GDM1 (cell line): Measurements from ENCODE around the gene SFRP5.

Source experiments
- DNase-seq: peaks from one replicate; lab custom pipeline; 2025; lab: John Stamatoyannopoulos, UW

The SFRP5 gene

DNA sequence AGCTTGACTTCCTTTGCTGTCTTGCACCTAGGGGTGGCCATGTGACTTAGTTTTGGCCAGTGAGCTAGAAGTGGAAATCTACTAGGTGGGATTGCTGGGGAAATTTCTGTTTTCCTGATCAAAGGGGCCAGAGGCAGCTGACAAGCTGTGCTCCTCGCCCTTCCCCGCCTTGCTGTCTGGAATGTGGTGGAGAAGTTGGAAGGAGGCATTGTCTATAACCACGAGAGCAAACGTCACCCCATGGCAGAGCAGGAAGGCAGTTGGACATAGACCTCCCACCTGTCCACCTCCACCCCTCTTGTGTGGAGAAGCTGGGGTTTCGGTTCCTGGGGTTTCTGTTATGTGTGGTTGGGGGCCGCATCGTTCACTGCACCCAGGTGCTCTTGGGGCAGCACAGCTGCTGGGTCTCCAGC lies 7.3 kb downstream of the SFRP5 start:
- DNase-seq = no peak

DNA sequence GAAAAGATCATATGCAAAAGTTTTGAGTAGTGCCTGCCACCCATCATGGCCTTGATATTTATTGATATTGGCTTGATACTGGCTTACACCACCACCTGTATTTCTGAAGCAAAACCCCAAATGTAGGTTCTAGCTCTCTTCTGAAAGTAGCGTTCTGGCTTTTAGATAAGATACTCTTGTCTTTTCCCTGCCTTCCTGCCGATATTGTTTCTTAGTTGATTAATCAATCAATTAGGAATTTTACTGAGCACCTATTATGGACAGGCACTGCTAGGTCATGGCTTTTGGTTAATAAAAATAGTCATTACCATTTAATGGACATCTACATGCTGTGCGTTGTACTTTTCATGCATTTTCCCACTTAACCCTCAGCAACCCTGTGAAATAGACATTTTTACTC lies 7.9 kb downstream of the SFRP5 start:
- DNase-seq = no peak

DNA sequence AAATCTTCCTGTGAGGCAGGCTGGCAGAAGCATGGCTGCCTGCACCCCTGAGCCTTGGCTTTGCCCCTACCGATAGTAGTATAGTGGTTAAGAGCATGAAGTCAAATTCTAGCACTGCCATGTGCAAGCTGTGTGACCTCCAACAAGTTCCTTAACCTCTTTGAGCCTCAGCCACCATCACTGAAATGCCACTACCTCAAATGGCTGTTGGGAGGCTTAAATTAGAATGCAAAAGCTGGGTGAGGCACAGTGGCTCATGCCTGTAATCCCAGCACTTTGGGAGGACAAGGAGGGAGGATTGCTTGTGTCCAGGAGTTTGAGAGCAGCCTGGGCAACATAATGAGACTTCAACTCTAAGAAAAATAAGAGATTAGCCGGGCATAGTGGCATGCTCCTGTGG lies 8.4 kb downstream of the SFRP5 start:
- DNase-seq = no peak

DNA sequence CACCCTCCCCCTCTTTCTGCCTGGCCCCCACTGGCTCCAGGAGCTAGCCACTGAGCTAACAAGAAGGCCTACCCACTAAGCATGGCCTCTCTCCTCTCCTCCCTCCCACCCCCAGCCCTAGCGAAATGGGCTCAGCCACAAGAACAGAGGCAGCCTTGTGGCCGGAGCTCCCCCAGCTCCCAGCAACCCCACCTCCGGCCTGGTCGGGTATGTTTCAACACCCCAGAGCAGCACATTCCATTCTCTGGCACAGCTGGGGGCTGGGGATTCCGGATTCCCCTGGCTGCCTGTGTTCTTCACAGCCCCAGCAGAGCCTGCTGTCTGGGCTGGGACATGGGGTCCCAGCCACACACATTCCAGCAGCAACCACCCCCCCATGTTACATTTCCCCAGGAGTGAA lies 9.0 kb downstream of the SFRP5 start:
- DNase-seq = no peak

DNA sequence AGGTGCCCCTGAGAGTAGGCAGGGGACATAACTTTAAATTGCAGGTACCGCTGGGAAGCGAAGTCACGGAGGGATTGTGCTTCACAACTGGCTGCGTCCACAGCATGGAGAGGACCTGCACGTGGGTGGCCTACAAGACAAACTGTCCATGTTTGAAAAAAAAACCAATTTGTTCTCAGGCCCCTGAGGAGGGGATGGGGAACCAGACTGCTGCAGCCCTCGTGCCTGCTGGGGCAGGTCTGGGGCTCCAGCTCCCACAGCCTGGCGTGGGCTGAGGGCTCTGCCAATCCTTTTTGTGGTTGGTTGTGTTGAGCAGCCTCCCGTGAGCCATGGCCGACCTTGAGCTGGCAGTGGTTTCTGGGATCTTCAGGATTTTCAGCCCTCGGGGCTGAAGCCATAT lies 9.7 kb downstream of the SFRP5 start:
- DNase-seq = no peak

DNA sequence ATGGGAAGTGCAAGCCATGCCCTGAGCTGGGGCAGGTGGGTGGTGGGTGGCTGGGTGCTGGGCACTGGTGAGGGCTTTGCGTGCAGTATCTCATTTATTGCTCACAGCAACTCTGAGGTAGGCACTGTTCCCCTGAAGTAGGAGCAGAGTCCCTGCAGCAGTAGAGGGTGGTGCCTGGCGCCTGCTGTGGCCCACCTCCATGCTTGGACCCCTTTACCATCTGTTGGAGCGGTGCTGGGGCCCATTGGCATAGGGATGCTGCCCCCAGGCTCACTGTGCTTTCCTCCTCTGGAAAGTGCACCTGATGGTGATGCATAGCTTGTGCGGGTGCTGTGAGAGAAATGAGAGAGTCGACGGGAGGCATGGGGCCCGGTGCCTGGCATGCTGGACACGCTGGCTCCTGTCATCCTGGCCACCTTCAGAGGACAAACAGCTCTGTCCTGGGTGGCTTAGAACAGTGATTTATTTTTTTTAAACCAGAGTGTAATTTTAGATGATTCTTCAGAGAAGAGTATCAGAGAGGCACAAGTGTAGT lies 10.4 kb downstream of the SFRP5 start:
- no peak for DNase-seq

DNA sequence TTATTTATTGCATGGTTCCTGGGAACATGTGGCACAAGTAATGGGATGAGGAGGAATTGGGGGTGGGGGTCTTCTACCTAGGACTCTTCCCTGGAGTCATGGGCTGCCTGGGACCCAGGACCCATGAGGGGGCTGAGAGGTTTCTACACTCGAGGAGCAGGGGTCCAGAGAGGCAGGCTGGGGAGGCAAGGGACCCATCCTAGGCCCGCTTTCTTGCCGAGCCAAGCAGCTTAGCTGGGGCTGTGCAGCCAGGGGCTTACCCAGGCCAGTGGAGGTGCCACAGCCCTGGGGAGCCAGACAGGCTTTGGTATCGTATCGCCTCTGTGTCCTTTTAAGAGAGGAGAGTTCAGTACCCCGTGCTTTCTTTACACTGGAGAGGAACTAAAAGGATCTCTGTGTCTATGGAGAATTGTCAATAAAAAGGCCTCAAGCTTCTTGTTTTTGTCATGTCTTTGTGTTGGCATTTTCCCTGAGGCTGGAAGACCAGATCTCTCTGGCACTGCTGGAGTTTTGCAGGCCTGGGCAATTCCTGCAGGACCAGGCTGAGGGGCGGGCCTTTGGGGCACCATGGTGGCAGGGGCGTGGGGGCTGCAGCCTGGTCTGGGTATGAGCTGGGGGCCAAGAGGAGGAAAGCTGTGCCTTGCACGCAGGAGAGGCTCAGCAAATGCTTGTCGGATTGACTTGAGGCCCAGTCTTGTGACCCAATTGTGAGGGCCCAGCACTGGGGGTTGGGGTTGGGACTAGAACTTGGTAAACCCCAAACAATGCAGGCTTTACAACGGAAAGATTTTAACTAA lies 11.1 kb downstream of the SFRP5 start:
- no peak for DNase-seq

DNA sequence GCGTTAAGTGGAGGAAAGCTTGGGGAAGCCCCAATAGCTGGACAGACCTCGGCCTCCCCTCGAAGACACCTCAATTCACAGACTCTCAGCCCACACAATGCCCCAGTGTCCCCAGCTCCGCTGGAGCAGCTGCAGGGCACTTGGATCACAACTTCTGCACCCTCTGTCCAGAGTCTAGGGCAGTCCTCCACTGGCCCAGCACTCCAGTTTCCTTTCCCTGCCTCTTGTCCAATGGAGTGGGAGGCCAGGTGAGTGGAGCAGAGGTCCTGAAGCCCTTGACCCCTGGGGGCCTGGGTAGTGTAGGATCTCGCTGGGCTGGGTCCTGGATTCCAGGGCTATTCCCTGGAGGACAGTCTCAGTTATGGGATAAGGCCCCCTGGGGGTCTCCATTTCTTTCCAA lies 11.9 kb downstream of the SFRP5 start:
- no peak for DNase-seq

DNA sequence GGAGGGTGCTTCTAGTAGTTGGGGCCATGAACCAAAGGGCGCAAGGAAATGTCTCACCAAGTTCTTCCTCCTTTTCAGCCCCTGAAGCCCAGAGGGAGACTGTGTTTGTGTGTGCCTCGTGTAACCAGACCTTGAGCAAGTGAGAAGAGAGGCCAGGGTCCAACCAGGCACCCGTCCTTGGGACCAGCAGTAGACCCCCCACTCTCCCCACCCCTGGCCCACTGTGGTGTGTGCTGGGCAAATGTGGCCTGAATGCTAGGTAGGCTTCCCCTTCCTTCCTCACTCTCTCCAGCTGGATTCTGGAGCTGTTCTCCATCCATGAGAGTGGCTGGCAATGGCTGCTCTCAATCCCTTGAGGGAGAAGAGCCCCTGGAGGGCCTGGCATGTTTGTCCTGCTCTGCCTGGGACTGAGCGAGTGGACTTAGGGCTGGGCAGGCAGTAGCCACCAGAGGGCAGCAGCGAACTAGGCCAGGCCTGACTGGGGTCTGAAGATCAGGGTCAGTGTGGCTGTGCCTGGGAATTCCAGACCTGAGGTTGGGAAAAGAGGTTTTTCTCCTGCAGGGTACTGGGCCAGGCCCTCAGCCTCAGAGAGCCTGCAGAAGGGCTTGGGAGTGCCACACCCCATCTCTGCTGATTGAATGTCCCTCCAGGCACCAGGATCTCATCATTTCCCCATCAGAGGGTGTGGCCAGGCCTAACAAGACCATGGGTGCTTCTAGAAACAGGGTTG lies 12.5 kb downstream of the SFRP5 start:
- DNase-seq = no peak

DNA sequence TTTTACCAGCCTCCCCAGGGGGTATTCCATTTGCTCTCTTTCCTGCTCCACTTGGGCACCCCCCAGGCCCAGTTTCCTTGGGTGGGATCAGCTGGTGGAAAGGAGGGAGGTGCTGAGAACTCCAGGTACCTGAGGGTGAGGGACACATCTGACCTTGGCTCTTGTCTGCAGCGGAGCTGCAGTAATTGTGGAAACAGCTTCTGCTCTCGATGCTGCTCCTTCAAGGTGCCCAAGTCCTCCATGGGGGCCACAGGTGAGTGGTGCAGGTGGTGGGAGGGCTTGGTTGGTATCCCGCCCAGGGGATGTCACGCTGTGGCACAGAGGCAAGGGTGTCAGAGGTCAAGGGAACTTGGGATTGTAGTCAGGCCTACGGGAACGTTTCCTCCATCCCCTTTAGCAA lies 14.3 kb downstream of the SFRP5 start:
- DNase-seq = no peak

DNA sequence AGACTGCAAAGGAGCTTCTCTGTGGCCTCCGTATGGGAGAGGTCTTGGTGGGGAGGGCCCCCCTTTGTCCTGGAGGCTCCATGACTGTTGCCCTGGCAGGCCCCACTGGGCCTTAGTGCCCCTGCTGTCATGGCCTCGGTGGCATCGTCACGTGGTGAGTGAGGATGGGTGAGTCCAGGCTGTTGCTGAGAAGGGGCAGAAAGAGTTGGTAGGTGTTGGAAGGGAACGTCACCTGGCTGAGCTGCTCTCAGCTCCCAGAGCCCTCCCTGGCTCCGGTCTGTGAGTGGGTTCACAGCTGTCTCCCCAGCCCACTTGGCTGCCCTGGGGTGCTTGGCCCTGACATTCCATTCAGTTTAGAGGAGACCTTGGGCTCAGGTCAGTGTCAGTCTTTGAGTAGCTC lies 16.1 kb downstream of the SFRP5 start:
- DNase-seq = no peak

DNA sequence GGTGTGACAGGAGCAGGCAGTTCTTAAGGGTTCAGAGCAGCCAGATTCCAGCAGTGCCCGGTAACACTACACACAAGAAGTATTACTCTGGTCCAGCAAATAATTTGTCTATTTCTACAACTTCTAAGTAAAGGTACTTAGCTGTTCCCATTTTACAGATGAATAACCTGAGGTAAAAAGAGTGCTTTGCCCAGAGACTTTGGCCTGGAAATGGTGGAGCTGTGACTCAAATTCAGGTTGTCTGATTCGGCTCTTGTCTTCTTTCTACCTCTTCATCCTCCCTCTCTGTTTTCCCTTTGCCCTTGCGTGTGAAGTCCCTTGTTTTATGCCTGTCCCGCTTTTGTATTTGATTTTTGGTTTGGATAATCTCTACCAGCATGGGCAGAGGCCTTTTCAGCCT lies 17.1 kb downstream of the SFRP5 start:
- no peak for DNase-seq

DNA sequence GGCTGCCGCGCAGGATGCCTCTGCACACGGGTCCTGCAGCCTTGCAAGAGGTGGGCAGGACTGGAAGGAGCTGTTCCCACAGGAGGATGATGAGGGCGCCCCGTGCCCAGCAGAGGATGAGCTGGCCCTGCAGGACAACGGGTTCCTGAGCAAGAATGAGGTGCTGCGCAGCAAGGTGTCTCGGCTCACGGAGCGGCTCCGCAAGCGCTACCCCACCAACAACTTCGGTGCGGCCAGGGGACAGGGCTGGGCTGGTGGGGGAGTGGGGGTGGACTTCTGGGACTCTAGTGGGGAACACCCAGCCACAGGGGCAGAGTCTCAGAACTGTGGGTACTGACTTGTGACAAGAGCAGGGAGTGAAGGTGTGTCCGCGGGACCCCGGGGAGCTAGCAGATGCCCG lies 18.8 kb downstream of the SFRP5 start:
- no peak for DNase-seq

DNA sequence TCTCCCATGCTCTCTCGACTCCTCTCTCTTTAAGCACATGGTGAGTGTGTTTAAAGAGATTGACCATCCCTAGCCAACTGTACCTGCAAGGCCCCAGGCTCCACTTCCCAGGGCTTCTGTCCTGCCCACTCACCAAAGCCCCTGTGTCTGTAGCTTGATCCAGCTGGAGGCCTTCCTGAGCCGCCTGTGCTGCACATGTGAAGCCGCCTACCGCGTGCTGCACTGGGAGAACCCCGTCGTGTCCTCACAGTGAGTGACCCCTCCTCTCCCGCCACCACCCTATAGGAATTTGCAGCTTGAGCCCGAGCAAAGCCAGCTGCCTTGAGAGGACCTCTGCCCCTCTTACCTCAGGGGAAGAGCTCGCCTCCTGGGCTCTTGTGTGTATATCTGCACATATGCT lies 23.7 kb downstream of the SFRP5 start:
- DNase-seq = no peak

DNA sequence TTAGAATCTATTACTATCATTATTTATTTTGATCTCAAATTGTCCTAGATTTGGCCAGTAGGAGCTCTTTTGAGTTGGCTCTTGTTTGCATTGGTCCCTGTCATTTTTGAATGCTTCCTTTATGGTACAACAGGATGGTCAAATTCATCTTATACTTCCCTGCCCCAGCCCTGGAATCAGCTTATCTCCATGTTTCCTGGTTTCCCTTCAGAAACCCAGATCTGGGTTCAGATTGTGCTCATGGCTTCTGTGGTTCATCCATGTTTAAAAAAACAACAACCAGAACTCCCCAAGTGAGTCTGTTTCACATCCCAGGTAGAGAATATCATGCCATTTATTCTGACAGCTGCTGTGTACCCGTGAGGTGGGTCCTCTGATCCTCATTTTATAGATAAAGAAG lies 24.2 kb downstream of the SFRP5 start:
- DNase-seq = no peak

DNA sequence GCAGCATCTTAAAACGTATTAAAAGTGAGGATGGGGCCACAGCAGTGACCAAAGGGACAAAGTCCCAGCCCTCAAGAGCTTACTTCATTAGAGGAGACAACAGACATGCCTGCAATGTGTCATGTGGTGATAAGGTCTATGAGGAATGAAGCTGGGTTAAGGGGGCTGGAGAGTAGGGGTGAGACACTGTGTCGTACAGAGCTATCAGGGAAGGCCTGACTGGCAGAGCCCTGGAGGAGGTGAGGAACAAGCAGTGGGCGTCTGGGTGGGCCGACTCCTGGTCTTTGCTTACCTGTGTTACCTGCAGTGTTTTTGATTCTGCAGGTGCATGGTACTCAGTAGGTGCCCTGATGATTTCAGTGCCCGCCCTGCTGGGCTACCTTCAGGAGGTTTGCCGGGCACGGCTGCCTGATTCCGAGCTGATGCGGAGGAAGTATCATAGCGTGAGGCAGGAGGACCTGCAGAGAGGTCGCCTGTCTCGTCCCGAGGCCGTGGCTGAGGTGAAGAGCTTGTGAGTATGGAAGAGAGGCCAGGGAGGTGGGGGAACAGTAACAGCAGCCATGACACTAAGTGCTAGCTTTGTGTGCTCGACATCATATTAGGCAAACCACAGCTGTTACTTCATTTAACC lies 27.3 kb downstream of the SFRP5 start:
- no peak for DNase-seq

DNA sequence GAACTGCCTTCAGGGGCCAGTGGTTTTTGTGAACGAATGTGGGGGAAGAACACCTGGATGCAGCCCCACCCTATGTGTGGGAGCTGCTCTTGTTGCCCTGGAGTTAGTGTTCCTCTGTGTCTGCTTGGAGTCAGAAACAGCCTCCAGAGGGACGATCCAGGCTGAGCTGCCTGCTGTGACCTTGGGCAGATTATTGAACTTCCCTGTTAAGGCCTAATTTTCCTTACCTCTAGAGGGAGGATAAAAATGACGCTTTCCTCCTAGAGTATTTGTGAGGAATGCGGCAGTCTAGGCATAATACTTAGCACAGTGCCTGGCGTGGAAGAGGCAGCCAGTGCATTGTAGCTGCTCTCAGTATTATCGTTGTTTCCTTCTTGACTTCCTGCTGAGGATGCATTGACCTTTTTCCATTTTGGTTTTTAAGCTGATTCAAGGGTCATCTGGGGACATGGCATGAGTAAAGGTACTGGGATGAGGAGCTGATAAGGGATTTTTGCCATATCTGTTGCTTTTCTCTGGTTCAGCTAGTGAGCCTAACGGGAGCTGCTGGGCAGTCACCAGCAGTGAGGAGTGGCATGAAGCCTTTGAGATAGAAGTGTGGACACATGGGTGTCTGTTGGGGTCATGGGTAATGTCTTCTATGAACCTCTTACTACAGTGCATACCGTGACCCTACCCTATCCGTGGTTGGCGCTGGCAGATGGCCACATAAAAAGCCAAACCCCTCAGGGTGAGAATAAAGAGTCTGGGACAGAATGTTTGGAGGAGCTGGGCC lies 28.4 kb downstream of the SFRP5 start:
- DNase-seq = no peak

DNA sequence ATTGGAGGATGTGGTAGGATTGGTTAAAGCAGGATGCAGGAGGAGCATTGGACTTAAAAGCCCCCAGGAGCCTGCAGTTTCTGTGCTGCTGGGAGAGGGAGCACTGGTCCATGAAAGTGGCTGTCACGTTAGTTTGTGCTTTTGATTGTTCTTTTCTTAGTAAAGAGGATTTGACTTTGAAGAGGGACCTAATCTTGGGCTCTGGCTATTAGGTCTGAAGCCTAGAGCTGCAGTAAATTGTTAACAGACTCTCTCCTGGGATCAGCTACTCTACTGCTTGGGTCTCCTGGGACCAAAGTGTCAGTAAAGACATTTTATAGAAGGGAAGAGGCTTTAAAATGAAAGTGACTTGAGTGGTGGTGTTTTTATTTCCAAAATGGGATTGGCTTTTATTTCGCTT lies 31.2 kb downstream of the SFRP5 start:
- no peak for DNase-seq

DNA sequence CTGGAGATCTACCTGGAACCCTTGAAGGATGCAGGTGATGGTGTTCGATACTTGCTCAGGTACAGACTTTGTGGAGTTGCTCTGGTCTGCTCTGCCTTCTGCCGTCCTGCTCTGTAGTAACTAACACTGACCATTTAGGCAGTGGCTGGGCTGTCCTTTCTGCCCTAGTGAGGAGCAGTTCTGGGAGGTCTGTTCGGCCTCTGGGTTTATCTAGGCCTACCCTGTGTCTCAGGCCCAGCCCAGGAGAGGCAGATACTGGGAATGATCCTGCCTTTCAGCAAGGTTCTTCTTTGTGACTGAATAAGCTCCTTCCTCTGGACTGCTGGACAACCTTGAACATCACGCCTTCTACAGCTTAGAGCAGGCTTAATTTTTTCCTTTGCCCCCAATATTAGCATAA lies 33.2 kb downstream of the SFRP5 start:
- no peak for DNase-seq

DNA sequence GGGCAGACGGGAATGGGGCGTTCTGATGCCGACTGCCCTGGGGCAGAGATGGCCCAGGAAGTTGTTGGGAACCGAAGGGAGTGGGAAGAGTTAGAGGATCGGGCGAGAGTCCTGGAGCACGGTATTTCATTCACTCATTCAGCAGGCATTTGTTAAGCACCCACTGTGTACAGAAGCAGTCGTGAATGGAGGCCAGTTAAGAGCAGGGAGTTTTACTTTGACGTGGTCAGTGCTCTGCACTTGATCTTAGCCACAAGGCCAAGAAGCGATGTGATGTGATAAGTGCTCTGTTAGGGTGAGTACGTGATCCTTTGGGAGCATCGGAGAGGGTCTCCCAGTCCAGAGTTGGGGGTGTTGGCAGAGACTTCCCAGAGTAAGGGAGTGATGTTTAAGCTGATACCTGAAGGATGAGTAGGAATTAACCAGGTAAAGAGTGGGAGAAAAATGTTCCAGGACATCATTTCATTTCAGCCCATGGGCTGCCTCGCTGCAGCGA lies 34.0 kb downstream of the SFRP5 start:
- DNase-seq = no peak

DNA sequence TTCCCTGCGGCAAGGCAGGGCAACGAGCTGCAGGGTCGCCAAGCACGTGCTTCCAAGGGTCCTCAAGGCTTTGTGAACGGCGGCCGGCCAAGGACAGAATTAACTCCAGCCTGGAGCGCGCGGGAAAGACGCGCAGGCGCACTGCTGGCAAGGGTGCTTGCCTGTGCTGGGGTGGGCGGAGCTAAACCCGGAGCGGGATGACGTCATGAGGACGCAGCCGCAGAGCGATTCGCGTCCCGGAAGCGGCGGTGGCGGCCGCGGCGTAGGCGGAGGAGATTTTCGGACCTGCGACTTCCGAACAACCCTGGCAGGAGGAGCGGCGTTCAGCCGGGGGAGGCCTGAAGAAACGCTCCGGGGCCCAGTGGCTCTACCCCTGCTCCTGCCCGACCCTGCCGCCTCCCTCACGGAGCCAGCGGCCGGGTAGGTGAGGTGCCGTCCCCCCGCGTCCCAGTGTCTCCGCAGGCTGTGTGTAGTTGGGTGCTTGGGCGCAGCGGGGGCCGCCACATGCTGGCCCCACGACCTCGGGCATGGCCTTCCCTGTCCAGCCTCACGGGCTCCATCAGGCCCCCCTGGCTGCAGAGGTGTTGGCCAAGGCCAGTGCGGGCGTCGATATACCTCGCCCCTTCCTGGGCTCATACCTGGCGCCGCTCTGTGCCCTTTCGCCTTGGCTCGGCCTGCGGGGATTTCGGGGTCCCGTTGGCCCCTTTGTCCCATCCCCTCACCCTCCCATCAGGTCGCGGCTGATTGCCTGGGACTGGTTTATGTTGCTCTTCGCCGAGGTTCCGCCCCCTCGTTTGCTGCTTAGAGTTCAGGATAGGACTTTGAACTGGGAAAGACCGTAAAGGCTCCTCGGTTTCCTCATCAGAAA lies 34.7 kb downstream of the SFRP5 start, which contains the start of gene ZFYVE27:
ZFYVE27 (plus strand) TSS at position 227 of the 868 bp plus-strand sequence. CDS start 1,350 bp downstream, outside the sequence.
- DNase-seq = peak; percentile 92
